DND-41 (cell line): ENCODE results near the gene FPR2.

Experiments used
- ATAC-seq: fragments of 200-7000 bp; cut with Tn5 transposase; 3 replicates; pipeline ENCODE4 v1.9.1; 2021; ENCODE audit warnings: low read depth; ENCODE audit not compliant: insufficient read depth
- DNase-seq: peaks from one replicate; pipeline ENCODE4 v3.0.0-alpha.2; 2020
- H2AFZ ChIP-seq: 2 replicates; pipeline ENCODE4 v1.6.0; 2012; ENCODE audit warnings: low read depth, low read length
- H3K27ac ChIP-seq: 2 replicates; pipeline ENCODE4 v1.5.1; 2012; ENCODE audit warnings: low read length, inconsistent platforms
- H3K27me3 ChIP-seq: fragments of 200-600 bp; sonication (generic); 2 replicates; pipeline ENCODE4 v1.6.0; 2012; ENCODE audit warnings: low read length, mild to moderate bottlenecking, inconsistent platforms; ENCODE audit not compliant: insufficient read depth, poor library complexity
- H3K36me3 ChIP-seq: 2 replicates; pipeline ENCODE4 v1.5.1; 2012; ENCODE audit warnings: low read length, inconsistent platforms; ENCODE audit not compliant: insufficient read depth
- H3K4me1 ChIP-seq: 2 replicates; pipeline ENCODE4 v1.5.1; 2012; ENCODE audit warnings: mild to moderate bottlenecking, low read length; ENCODE audit not compliant: insufficient read depth
- H3K4me2 ChIP-seq: 2 replicates; pipeline ENCODE4 v1.6.0; 2012; ENCODE audit warnings: mild to moderate bottlenecking, moderate library complexity, low read length, inconsistent platforms; ENCODE audit not compliant: insufficient read depth
- H3K4me3 ChIP-seq, 2 experiments: fragments of 200-600 bp in 1 of 2; shearing (Covaris generic) in 1 of 2; 2 replicates each; pipeline ENCODE4 v1.5.1; 2012 to 2016; ENCODE audit warnings: inconsistent platforms in 2 of 2, low read length in 2 of 2, mild to moderate bottlenecking in 2 of 2, low read depth in 1 of 2, moderate library complexity in 1 of 2
- H3K79me2 ChIP-seq: 2 replicates; pipeline ENCODE4 v1.6.0; 2012; ENCODE audit warnings: low read length, inconsistent platforms; ENCODE audit not compliant: insufficient read depth
- H3K9ac ChIP-seq: 2 replicates; pipeline ENCODE4 v1.6.0; 2012; ENCODE audit warnings: low read depth, mild to moderate bottlenecking, inconsistent platforms, low read length, moderate library complexity
- H3K9me3 ChIP-seq: 2 replicates; pipeline ENCODE4 v1.5.1; 2012; ENCODE audit warnings: low read length, moderate library complexity, mild to moderate bottlenecking, inconsistent platforms; ENCODE audit not compliant: insufficient read depth, severe bottlenecking
- H4K20me1 ChIP-seq: 2 replicates; pipeline ENCODE4 v1.6.0; 2012; ENCODE audit warnings: low read length; ENCODE audit not compliant: insufficient read depth
- CTCF ChIP-seq: IDR thresholded peaks from 2 replicates; pipeline ENCODE4 v1.5.1; 2012; ENCODE audit warnings: borderline replicate concordance, low read length, moderate library complexity, mild to moderate bottlenecking; ENCODE audit not compliant: poor library complexity, severe bottlenecking; ENCODE audit errors: extremely low read depth
- EZH2 ChIP-seq: IDR thresholded peaks from 3 replicates; pipeline ENCODE4 v1.6.1; 2012; ENCODE audit warnings: borderline replicate concordance, low read depth, mild to moderate bottlenecking, moderate library complexity, low read length, inconsistent platforms; ENCODE audit not compliant: severe bottlenecking

The FPR2 gene

DNA sequence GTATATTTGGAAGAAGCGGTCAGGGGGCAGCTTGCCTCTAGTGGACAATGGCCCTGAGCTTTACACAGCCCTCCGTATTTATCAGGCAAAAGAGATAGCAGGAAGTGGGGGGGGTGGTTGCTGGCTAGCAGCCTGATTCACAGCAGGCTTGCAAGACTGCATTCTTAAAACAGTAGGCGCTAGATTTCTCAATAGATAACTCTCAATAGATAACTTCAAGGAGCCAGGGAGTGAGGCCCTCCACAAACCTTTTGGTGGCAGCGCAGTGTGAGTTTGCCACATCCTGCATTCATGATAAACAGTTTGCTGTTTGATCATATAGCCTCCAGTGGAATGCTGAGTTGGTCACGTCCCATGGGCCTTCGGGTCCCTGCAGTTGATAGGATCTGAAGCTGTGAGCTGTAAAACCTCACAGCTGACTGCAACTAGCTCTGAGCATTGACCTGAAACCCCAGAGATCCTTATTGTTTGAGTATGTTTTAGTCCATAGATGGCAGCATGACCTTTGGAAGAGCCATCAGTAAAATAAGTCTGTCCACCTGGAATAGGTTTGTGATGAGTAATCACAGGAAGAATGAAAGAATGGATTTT is 46.2 kb downstream of the FPR2 start:
- TF ChIP-seq CTCF = peak; percentile 55
- TF ChIP-seq EZH2 = no peak
- Histone ChIP-seq H3K4me1 (peaks cover 44% of the 10 kb centered on the region), H4K20me1 (no peaks in the 10 kb centered on the region), H3K79me2 (no peaks in the 10 kb centered on the region), H3K4me3 (peak overlapping the region in 1 of 2 experiments; percentile 14; a peak in 2 of 4 replicates), H3K9me3 (no peaks in the 10 kb centered on the region), H2AFZ (0 out of 2 replicates have a peak overlapping the region, but pooled peaks have one; percentile 51), H3K4me2 (peak overlapping the region; percentile 42), H3K36me3 (0 out of 2 replicates have a peak, but pooled peaks cover 5% of the 10 kb centered on the region), H3K27me3 (no peaks in the 10 kb centered on the region), H3K27ac (peak overlapping the region; percentile 73), H3K9ac (peak overlapping the region; percentile 36)
- DNase-seq (peak; percentile 91), ATAC-seq (peak; percentile 91)

GRCh38 chr19:51807925-51808324 is 46.9 kb downstream of the FPR2 start:
- TF ChIP-seq EZH2 (no peak), CTCF (no peak)
- H2AFZ ChIP-seq = peak overlapping the region; percentile 51
- peak overlapping the region; percentile 73 for H3K27ac ChIP-seq
- no peaks in the 10 kb centered on the region for H3K79me2 ChIP-seq
- H3K4me2 ChIP-seq = peak overlapping the region; percentile 42
- H3K4me3 ChIP-seq = peak overlapping the region in 1 of 2 experiments; percentile 14; a peak in 1 of 4 replicates
- no peaks in the 10 kb centered on the region for H4K20me1 ChIP-seq
- no peaks in the 10 kb centered on the region for H3K27me3 ChIP-seq
- DNase-seq (no peak), ATAC-seq (no peak)
- H3K4me1 ChIP-seq = peaks cover 44% of the 10 kb centered on the region
- peak overlapping the region; percentile 36 for H3K9ac ChIP-seq
- H3K9me3 ChIP-seq = no peaks in the 10 kb centered on the region
- H3K36me3 ChIP-seq = 0 out of 2 replicates have a peak, but pooled peaks cover 5% of the 10 kb centered on the region

GRCh38 chr19:51808333-51808986 is 47.5 kb downstream of the FPR2 start:
- 0 out of 2 replicates have a peak, but pooled peaks cover 5% of the 10 kb centered on the region for H3K36me3 ChIP-seq
- H3K79me2 ChIP-seq = no peaks in the 10 kb centered on the region
- peak overlapping the region; percentile 51; the same call in 1 of the 2 replicates for H2AFZ ChIP-seq
- 0 out of 2 replicates have a peak overlapping the region, but pooled peaks have one; percentile 42 for H3K4me2 ChIP-seq
- no peaks in the 10 kb centered on the region for H3K9me3 ChIP-seq
- DNase-seq = no peak
- TF ChIP-seq CTCF (no peak), EZH2 (no peak)
- H4K20me1 ChIP-seq = no peaks in the 10 kb centered on the region
- peak overlapping the region; percentile 73 for H3K27ac ChIP-seq
- ATAC-seq = no peak
- no peaks in the 10 kb centered on the region for H3K27me3 ChIP-seq
- peak overlapping the region; percentile 36; the same call in 1 of the 2 replicates for H3K9ac ChIP-seq
- 0 out of 4 replicates have a peak overlapping the region, but pooled peaks of 1 of the 2 experiments have one; percentile 14 for H3K4me3 ChIP-seq
- peaks cover 44% of the 10 kb centered on the region for H3K4me1 ChIP-seq
